HepG2 (cell line): ENCODE measurements around the gene SYNGR2. TPM values are rescaled to one million over a fixed set of nuclear protein-coding genes. Genes with fewer than 3 reads are reported as not detected.

ENCODE experiments used
- AGO2 ChIP-seq: fragments of 200-400 bp; formaldehyde crosslinking; optimal IDR thresholded peaks from 2 replicates; pipeline ENCODE3; 2017; ENCODE audit warnings: mild to moderate bottlenecking, low read depth, low read length, moderate library complexity
- CBFB ChIP-seq: sonication (generic); formaldehyde crosslinking; IDR thresholded peaks from 2 replicates; pipeline ENCODE4 v1.4.0; 2020; ENCODE audit warnings: missing genetic modification reagents
- JARID2 ChIP-seq: sonication (generic); formaldehyde crosslinking; IDR thresholded peaks from 2 replicates; pipeline ENCODE4 v1.8.1; 2023; ENCODE audit warnings: missing genetic modification reagents, inconsistent platforms; ENCODE audit not compliant: insufficient replicate concordance
- JUNB ChIP-seq: sonication (generic); formaldehyde crosslinking; IDR thresholded peaks from 2 replicates; pipeline ENCODE4 v1.8.0; 2022; ENCODE audit warnings: missing genetic modification reagents, mild to moderate bottlenecking, borderline replicate concordance
- KDM5B ChIP-seq: sonication (generic); formaldehyde crosslinking; IDR thresholded peaks from 2 replicates; pipeline ENCODE4 v1.4.0; 2020; ENCODE audit warnings: missing genetic modification reagents, mild to moderate bottlenecking, borderline replicate concordance
- TBP ChIP-seq: sonication (generic); formaldehyde crosslinking; IDR thresholded peaks from 2 replicates; pipeline ENCODE4 v1.5.0; 2020; ENCODE audit warnings: missing genetic modification reagents
- ZNF235 ChIP-seq: sonication (generic); formaldehyde crosslinking; IDR thresholded peaks from 2 replicates; pipeline ENCODE4 v1.8.1; 2023; ENCODE audit warnings: mild to moderate bottlenecking, missing genetic modification reagents, borderline replicate concordance
- ZNF335 ChIP-seq: sonication (generic); formaldehyde crosslinking; IDR thresholded peaks from 2 replicates; pipeline ENCODE4 v1.4.0; 2020; ENCODE audit warnings: missing genetic modification reagents
- ZNF547 ChIP-seq: sonication (generic); formaldehyde crosslinking; IDR thresholded peaks from 2 replicates; pipeline ENCODE4 v1.5.1; 2020; ENCODE audit warnings: mild to moderate bottlenecking, missing genetic modification reagents
- ZNF552 ChIP-seq: sonication (generic); formaldehyde crosslinking; IDR thresholded peaks from 2 replicates; pipeline ENCODE4 v1.9.0; 2022; ENCODE audit warnings: missing genetic modification reagents, mild to moderate bottlenecking, borderline replicate concordance
- ZNF577 ChIP-seq: sonication (generic); formaldehyde crosslinking; IDR thresholded peaks from 2 replicates; pipeline ENCODE4 v1.4.0; 2020; ENCODE audit warnings: mild to moderate bottlenecking, low read depth, missing genetic modification reagents, borderline replicate concordance
- ZNF660 ChIP-seq: sonication (generic); formaldehyde crosslinking; IDR thresholded peaks from 2 replicates; pipeline ENCODE4 v1.5.1; 2020; ENCODE audit warnings: mild to moderate bottlenecking, low read depth, missing genetic modification reagents, borderline replicate concordance
- ZSCAN21 ChIP-seq: sonication (generic); formaldehyde crosslinking; IDR thresholded peaks from 2 replicates; pipeline ENCODE4 v1.8.0; 2022; ENCODE audit warnings: mild to moderate bottlenecking, missing genetic modification reagents, moderate library complexity, borderline replicate concordance
- polyA plus RNA-seq, 8 experiments: library from polyadenylated mRNA; depleted of rRNA in 3 of 8; stranded (reverse) in 7 of 8; unstranded in 1 of 8; fragments of >200 nt; fragmentation: Illumina TruSeq in 4 of 8; extraction: Trizol in 4 of 8; gene quantifications; 2 replicates each; pipeline versions ENCODE4 v1.2.1 to v1.2.3, GENCODE V29; 2011 to 2016; ENCODE audit warnings: low read depth in 4 of 8, missing spikeins in 1 of 8, mixed read lengths in 1 of 8; ENCODE audit not compliant: insufficient read depth in 1 of 8
- total RNA-seq, 5 experiments: library from RNA; depleted of rRNA; stranded (reverse); fragments of >200 nt; fragmentation: Illumina TruSeq; extraction: Trizol; gene quantifications; 2 replicates each; pipeline ENCODE4 v1.2.3, GENCODE V29; 2016; ENCODE audit warnings: low read depth in 1 of 5
- TF ChIP-seq, protein P1 (sequence below): sonication (generic); formaldehyde crosslinking; IDR thresholded peaks from 2 replicates; pipeline ENCODE4 v1.4.0; 2020; ENCODE audit warnings: missing genetic modification reagents, borderline replicate concordance
- TF ChIP-seq, protein P2 (sequence below): sonication (generic); formaldehyde crosslinking; IDR thresholded peaks from 2 replicates; pipeline ENCODE4 v1.5.0; 2020; ENCODE audit warnings: mild to moderate bottlenecking, missing genetic modification reagents, borderline replicate concordance
- TF ChIP-seq, protein P3 (sequence below): sonication (generic); formaldehyde crosslinking; IDR thresholded peaks from 2 replicates; pipeline ENCODE4 v1.8.0; 2022; ENCODE audit warnings: missing genetic modification reagents, mild to moderate bottlenecking, borderline replicate concordance
- TF ChIP-seq, protein P4 (sequence below): sonication (generic); formaldehyde crosslinking; IDR thresholded peaks from 2 replicates; pipeline ENCODE4 v1.8.1; 2022; ENCODE audit warnings: mild to moderate bottlenecking, missing genetic modification reagents
- TF ChIP-seq, protein P5 (sequence below): sonication (generic); formaldehyde crosslinking; IDR thresholded peaks from 2 replicates; pipeline ENCODE4 v1.4.0; 2020; ENCODE audit warnings: mild to moderate bottlenecking, missing genetic modification reagents

Gene SYNGR2
- total and polyA plus RNA-seq, 2 of the 13 experiments (the other 11 are each of a cell fraction or from before 2014, with no cell fraction given), result 46.7 to 170 TPM

DNA sequence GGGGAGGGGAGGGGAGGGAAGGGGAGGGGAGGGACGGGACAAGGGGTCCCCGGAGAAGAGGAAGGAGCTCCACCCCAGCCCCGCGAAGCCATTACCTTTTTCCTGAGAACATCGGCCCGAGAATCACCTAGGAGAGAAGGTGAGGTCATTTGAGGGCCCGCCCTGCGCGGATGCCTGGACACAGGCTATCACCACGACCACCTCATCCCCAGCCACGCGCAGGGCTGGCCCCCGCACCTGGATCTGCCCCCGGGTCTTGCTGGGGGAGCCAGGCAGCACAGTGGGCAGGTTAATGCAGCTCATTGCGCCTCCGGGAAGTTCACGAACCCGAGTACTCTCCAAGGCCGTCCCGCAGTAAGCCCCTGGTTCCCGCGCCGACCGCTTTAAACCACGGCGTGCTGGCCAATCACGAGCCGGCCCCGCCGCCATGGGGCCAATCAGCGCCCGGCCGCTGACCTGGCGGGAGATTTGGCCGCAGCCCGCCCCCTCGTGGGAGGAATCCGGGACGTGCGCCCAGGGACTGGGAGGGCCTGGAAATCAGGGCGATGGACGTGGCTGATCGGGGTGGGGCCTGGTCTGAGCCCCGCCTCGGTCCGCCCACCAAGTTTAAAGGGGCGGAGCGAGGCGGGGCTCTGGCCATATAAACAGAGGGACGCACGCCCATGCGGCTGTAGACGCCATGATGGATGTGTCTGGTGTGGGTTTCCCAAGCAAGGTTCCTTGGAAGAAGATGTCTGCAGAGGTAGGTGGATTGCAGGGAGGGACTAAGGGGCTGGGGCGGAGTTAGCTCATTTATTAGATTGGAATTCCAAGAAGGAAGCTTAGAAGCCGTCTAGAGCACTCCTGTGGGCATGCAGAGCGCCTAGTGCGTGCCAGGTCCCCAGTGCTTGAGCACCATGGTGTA, 18.6 kb downstream of the SYNGR2 start, which contains the start of the genes AFMID and TK1 (continued):
- TF ChIP-seq, protein P1, sequence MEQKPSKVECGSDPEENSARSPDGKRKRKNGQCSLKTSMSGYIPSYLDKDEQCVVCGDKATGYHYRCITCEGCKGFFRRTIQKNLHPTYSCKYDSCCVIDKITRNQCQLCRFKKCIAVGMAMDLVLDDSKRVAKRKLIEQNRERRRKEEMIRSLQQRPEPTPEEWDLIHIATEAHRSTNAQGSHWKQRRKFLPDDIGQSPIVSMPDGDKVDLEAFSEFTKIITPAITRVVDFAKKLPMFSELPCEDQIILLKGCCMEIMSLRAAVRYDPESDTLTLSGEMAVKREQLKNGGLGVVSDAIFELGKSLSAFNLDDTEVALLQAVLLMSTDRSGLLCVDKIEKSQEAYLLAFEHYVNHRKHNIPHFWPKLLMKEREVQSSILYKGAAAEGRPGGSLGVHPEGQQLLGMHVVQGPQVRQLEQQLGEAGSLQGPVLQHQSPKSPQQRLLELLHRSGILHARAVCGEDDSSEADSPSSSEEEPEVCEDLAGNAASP (CRISPR knock-in tag), result peak; percentile 91; the same call in 1 of the 2 replicates
- TF ChIP-seq, protein P2, sequence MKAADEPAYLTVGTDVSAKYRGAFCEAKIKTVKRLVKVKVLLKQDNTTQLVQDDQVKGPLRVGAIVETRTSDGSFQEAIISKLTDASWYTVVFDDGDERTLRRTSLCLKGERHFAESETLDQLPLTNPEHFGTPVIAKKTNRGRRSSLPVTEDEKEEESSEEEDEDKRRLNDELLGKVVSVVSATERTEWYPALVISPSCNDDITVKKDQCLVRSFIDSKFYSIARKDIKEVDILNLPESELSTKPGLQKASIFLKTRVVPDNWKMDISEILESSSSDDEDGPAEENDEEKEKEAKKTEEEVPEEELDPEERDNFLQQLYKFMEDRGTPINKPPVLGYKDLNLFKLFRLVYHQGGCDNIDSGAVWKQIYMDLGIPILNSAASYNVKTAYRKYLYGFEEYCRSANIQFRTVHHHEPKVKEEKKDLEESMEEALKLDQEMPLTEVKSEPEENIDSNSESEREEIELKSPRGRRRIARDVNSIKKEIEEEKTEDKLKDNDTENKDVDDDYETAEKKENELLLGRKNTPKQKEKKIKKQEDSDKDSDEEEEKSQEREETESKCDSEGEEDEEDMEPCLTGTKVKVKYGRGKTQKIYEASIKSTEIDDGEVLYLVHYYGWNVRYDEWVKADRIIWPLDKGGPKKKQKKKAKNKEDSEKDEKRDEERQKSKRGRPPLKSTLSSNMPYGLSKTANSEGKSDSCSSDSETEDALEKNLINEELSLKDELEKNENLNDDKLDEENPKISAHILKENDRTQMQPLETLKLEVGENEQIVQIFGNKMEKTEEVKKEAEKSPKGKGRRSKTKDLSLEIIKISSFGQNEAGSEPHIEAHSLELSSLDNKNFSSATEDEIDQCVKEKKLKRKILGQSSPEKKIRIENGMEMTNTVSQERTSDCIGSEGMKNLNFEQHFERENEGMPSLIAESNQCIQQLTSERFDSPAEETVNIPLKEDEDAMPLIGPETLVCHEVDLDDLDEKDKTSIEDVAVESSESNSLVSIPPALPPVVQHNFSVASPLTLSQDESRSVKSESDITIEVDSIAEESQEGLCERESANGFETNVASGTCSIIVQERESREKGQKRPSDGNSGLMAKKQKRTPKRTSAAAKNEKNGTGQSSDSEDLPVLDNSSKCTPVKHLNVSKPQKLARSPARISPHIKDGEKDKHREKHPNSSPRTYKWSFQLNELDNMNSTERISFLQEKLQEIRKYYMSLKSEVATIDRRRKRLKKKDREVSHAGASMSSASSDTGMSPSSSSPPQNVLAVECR (CRISPR knock-in tag), result peak; percentile 89
- TF ChIP-seq AGO2 (peak; percentile 47), ZNF552 (peak; percentile 83; the same call in 1 of the 2 replicates), TBP (no peak; the same call in 1 of the 2 replicates), CBFB (CRISPR knock-in tag) (peak; percentile 93), ZNF577 (CRISPR knock-in tag) (no peak), ZNF660 (CRISPR knock-in tag) (no peak), KDM5B (peak; percentile 84; the same call in 1 of the 2 replicates), JUNB (CRISPR knock-in tag) (peak; percentile 86), JARID2 (no peak), ZNF335 (CRISPR knock-in tag) (peak; percentile 47; the same call in 1 of the 2 replicates), ZNF547 (CRISPR knock-in tag) (peak; percentile 85), ZNF235 (peak; percentile 71; the same call in 1 of the 2 replicates), ZSCAN21 (CRISPR knock-in tag) (peak; percentile 99)
- TF ChIP-seq, protein P3, sequence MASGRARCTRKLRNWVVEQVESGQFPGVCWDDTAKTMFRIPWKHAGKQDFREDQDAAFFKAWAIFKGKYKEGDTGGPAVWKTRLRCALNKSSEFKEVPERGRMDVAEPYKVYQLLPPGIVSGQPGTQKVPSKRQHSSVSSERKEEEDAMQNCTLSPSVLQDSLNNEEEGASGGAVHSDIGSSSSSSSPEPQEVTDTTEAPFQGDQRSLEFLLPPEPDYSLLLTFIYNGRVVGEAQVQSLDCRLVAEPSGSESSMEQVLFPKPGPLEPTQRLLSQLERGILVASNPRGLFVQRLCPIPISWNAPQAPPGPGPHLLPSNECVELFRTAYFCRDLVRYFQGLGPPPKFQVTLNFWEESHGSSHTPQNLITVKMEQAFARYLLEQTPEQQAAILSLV (CRISPR knock-in tag), result peak; percentile 64; the same call in 1 of the 2 replicates
- TF ChIP-seq, protein P4, sequence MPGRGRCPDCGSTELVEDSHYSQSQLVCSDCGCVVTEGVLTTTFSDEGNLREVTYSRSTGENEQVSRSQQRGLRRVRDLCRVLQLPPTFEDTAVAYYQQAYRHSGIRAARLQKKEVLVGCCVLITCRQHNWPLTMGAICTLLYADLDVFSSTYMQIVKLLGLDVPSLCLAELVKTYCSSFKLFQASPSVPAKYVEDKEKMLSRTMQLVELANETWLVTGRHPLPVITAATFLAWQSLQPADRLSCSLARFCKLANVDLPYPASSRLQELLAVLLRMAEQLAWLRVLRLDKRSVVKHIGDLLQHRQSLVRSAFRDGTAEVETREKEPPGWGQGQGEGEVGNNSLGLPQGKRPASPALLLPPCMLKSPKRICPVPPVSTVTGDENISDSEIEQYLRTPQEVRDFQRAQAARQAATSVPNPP (CRISPR knock-in tag), result peak; percentile 98
- TF ChIP-seq, protein P5, sequence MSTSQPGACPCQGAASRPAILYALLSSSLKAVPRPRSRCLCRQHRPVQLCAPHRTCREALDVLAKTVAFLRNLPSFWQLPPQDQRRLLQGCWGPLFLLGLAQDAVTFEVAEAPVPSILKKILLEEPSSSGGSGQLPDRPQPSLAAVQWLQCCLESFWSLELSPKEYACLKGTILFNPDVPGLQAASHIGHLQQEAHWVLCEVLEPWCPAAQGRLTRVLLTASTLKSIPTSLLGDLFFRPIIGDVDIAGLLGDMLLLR (CRISPR knock-in tag), result peak; percentile 90
